GM18951 (cell line): ENCODE measurements around the gene ADAMTS20.

Source experiments
- POLR2A ChIP-seq: IDR thresholded peaks from 4 replicates; pipeline ENCODE4 v1.6.1; 2011; ENCODE audit warnings: mild to moderate bottlenecking; ENCODE audit not compliant: insufficient read length, insufficient read depth; ENCODE audit errors: extremely low read depth
- in situ Hi-C: fragments of 300-500 bp; cut with MboI; formaldehyde crosslinking; loops from one replicate; pipeline ENCODE4 v1.12.0; 2022; ENCODE audit warnings: low sequenced_read_pairs, mixed read lengths, inconsistent platforms; ENCODE audit not compliant: unreplicated experiment

ADAMTS20 gene

DNA sequence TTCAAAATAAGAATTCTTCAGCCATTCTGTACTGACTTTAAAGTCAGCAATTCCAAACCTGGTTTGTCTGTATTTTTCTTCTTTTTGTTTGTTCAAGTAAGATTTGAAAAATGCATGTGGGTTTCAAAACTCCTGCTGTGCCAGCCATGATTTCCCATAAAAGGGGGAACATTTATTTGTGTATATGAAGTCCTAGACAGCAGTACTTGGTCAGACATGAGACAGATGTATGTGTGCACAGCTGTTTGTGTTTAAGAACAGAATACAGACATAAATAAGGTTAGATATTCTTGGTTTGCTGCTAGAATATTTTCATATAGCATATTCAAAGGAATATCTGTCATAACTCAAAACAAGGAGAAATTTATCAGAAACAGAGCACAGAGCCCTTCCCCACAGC lies 236.0 kb downstream of the ADAMTS20 start:
- TF ChIP-seq POLR2A = no peak
- in situ Hi-C loops = no loop called here

- TF ChIP-seq POLR2A = no peak
- in situ Hi-C loops = no loop called here
These were observed 239.0 kb downstream of the ADAMTS20 start for GRCh38 chr12:43312991-43313505.

- no peak for TF ChIP-seq POLR2A
- in situ Hi-C loops = no loop called here
These were observed 241.4 kb downstream of the ADAMTS20 start for GRCh38 chr12:43310596-43310995.

- no peak for TF ChIP-seq POLR2A
- in situ Hi-C loops = no loop called here
These were observed 242.0 kb downstream of the ADAMTS20 start for GRCh38 chr12:43309959-43310358.

DNA sequence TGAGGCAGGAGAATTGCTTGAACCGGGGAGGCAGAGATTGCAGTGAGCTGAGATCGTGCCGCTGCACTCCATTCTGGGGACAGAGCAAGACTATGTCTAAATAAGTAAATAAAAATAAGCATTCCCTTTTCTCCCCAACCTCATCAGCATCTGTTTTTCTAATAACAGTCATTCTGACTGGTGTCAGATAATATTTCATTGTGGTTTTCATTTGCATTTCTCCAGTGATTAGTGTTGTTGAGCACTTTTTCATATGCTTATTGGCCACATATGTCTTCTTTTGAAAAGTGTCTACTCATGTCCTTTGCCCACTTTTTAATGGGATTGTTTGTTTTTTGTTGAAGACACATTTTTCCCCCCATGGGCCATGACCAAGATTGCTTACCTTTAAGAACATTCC lies 243.2 kb downstream of the ADAMTS20 start:
- in situ Hi-C loops = no loop called here

DNA sequence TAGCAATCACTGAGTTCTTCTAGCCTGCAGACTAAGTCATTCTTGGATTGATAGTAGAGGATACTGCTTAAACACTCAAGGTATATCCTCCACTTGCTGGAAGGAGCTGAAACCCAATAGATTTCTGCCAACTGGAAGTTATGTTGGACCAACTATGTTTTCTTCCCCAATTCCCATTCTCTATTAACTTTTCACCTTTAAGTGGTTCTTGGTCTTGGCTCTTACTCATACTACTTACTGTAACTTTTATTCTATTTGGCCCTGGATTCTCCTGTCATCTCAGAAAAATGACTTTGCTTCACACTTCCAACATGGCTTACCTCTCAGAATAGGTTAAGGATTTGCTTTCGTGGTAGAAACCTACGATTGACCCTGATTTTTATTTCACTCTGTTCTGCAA lies 244.9 kb downstream of the ADAMTS20 start:
- no peak for TF ChIP-seq POLR2A

More for the DNA sequence above, 243.2 kb downstream of the ADAMTS20 start:
- no peak for TF ChIP-seq POLR2A

DNA sequence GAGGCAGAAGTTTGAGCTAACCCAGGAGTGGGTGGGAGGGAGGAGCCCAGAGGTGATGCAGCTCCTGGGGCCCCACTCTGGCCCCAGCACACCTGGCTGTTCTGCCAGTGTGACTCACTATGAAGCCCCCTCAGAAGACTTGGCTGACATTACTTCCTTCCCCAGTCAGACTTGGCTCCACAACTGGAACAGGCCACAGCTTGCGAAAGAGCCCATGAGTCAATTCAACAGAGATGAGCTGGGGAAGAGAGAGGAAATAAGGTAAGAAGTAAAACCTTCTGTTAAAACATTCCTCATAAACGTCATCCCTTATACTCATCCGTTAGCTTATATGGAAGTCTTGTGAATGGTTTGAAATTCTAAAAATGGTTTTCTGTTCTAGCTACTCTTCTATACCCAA lies 245.9 kb downstream of the ADAMTS20 start:
- in situ Hi-C loops = no loop called here
- no peak for TF ChIP-seq POLR2A

More for the DNA sequence above, 244.9 kb downstream of the ADAMTS20 start:
- in situ Hi-C loops = no loop called here

GRCh38 chr12:43305065-43305464 lies 246.9 kb downstream of the ADAMTS20 start:
- in situ Hi-C loops = no loop called here
- no peak for TF ChIP-seq POLR2A
